GM21576 (cell line): ENCODE data around the gene FILIP1.
"Not testable (repeated sequence)": the region's sequence is repeated elsewhere in the genome, so short reads cannot be mapped to it uniquely, and the experiment has no call there.

ENCODE experiments used
- ATAC-seq: cut with Tn5 transposase; IDR thresholded peaks from one replicate; pipeline ENCODE4 v1.9.1; 2021; ENCODE audit warnings: mild to moderate bottlenecking, moderate library complexity; ENCODE audit not compliant: unreplicated experiment

FILIP1 gene

DNA sequence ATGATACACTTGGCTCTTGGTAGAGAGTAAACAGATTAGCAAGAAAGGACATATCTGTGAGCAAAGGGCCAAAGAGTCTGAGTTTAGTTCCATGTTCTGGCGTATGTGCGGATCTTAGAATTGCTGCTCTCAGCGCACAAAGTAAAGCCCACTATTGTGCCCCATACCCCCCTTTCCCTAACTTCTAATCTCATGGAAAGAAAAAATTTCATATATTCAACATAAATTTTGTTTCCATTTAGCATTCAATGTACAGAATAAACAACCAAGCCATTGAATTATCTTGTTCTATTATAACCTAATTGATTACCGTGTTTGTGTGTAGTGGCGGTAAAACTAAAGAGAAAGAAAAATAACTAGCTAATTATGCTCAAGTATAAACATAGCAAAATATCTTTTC is 30.5 kb downstream of the FILIP1 start:
- ATAC-seq, result no peak

DNA sequence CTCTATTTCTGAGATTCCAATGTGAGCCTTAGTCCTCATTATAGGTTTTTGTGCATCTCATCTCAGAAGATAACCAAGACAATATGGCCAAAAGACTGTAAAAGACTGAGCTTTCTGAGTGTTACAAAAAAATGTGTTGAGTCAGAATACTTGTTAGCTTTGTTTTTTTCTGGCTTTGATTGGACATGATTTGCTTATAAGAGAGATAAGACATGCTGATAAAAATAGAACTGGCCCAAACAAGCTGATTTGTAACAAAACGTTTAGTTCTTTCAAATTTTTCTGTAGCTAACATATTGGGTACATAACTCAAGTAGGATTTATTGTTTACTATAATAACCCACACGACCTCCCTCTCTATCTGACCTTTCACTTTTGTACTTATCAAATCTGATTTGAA is 32.9 kb downstream of the FILIP1 start:
- ATAC-seq, result no peak

DNA sequence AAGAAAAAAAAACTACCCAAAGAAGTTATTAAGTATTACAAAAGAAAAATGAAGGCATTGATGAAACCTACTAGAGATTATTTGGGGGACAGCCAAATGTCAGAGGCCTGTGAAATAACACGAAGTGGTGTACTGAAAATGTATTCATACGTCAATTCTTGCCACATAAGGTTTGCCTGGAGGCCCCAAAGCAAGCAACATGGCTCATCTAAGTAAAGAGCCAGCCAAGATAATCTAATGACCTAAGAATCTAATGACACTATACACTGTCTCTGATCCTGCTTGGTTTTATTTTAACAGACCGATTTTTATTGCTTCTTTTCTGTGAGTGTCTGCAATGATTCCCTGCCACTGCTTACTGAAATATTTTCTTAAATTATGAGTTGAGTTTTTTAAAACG is 34.7 kb downstream of the FILIP1 start:
- no peak for ATAC-seq

DNA sequence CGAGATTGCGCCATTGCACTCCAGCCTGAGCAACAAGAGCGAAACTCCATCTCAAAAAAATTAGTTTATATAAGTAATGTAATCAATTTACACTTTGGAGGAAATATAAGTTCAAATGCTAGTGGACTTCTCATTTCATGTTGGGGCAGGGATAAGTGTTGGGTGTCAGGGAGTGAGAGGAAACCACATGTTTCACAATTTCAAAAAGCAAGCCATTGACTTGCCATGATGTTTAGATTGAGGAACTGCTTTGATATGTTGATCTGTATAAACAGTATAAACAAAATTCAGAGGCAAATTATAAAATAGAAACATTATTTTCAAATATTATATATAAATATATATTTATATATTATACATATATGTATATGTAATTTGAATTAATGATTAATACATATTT is 42.7 kb downstream of the FILIP1 start:
- ATAC-seq, result no peak

DNA sequence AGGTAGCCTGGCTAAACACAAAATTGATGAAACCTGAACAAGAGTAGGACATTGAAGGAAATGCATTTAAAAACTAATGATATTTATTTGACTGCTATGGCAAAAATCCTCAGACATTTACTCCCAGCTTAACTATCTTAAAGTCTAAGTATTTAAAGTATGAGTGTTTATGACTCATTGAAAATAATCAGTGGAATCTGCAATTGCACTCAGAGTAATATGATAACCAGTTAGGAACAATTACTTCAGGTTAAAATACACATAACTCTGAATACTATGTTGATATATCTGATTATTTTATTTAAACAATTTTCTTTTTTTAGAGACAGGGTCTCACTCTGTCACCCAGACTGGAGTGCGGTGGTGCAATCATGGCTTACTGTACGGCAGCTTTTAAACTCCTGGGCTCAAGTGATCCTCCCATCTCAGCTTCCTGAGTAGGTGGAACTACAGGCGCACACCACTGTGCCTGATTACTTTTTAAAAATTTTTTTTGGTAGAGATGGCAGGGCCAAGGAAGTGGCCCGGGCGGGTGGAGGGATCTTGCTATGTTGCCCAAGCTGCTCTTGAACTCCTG is 43.9 kb downstream of the FILIP1 start:
- ATAC-seq, result no peak

DNA sequence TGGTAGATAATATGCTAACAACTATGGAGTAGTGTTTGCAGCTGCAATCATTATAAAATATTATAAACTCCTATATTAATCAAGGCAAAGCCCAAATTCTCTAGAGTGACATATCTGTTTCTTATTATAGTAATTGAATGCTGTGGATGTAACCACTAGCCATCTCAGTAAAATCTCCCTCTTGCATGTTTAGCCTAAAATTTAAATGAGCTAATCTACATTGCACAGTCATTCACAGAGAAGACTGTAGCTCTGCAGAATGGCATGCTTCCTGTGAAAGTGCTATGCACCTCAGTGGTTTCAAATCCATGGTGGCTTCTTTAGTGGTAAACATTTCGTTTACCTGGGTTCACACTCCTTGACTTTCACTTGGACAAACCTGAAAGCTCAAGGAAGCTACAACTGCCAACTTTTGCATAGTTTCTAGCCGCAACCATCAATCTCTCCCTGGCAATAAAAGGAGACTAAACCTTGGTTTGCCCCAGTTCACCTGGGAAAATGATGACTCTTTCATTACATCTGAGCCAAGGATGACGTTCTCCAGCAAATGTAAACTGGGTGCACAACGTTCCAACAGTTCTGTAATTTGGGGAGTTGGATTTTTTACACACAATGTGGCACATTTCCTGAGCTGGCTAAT is 47.2 kb downstream of the FILIP1 start:
- no peak for ATAC-seq

DNA sequence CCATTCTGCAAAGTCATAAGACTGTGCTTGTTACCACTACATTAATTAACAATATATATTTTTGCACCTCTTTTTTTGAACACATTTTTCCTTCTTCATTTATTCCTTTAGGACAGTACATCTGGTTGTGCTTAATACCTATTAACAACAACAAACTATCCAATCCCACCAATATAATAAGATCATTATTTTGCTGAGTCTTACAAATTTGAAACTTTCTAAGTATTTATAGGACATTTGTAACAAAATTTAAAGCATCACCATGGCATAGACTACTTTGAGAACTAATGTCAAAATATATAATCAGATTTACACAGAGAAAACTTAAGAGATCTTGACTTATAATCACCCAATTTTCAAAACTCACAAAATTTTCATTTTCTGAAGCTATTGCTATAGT is 47.9 kb downstream of the FILIP1 start:
- ATAC-seq, result no peak

DNA sequence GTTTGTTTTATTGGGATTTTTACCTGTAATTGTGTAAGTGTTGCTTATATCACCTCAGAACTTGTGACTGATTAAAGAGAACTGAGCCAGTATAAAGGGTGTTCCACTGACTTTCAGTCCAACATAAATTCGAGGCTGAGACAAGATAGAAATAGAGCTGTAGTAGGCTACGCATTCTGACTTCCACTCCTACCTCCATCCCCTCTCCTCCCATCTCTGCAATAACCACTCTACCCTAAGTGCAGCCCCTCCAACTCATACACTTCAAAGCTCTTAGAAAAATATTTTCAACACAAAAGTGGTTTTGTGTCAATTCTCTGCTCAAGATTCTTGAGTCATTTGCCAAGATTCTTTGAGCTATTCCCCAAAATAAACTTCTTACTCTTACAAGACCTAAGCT is 48.7 kb downstream of the FILIP1 start:
- no peak for ATAC-seq

DNA sequence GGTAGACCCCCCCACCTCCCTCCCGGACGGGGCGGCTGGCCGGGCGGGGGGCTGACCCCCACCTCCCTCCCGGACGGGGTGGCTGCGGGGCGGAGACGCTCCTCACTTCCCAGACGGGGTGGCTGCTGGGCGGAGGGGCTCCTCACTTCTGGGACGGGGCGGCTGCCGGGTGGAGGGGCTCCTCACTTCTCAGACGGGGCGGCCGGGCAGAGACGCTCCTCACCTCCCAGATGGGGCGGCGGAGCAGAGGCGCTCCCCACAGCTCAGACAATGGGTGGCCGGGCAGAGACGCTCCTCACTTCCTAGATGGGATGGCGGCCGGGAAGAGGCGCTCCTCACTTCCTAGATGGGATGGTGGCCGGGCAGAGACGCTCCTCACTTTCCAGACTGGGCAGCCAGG is 51.7 kb downstream of the FILIP1 start:
- not testable (repeated sequence) for ATAC-seq

DNA sequence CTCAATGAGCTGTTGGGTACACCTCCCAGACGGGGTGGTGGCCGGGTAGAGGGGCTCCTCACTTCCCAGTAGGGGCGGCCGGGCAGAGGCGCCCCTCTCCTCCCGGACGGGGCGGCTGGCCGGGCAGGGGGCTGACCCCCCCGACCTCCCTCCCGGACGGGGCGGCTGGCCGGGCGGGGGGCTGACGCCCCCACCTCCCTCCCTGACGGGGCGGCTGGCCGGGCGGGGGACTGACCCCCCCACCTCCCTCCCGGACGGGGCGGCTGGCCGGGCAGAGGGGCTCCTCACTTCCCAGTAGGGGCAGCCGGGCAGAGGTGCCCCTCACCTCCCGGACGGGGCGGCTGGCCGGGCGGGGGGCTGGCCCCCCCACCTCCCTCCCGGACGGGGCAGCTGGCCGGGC is 52.1 kb downstream of the FILIP1 start:
- ATAC-seq, result not testable (repeated sequence)

DNA sequence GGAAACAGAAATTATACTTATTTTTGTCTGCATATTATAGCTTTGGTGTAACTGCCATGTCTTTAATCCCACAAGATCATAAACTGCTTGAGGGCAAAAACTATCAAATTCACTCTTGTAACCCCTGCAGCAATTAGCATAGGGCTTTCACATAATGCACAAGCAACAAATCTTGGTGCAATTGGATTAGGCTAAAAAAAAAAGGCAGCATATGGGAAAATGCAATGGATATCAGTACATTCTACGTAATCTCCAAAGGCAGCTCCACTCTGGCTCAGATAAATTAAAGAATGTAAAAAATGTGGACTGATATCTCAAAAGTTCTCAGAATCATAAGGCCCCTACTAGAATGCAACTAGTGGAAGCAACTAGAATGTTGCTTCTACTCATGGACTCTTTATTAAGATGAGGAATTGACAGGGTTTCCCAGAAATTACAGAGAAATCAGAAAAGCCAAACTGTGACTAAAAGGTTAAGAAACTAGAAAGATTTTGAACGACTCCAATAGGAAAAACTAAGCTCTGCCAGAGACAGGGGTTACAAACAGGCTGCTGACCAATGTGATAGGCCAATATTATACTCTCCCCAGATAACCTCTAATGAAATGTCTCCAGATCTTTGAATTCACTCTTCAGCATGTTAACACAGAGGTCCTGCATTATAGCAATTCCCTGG is 55.0 kb downstream of the FILIP1 start:
- ATAC-seq, result no peak

DNA sequence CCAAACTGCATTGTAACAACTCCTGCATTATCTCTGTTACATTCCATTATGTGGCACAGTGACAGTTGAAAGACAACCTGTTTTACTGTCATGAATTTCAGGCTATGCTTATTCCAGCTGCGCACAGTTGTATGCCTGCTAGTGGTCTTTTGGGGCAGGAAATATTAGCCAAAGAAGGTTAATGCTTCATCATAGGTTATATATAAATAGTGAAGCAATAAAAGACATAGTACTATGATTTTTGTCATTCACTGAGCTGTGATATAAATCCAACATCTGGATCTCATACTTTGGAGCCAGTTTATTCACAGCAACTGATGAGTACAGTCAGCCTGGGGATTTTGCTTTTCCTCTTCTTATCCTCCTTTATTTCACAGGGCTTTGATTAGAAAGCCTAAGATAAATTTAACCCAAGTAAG is 55.6 kb downstream of the FILIP1 start:
- no peak for ATAC-seq

DNA sequence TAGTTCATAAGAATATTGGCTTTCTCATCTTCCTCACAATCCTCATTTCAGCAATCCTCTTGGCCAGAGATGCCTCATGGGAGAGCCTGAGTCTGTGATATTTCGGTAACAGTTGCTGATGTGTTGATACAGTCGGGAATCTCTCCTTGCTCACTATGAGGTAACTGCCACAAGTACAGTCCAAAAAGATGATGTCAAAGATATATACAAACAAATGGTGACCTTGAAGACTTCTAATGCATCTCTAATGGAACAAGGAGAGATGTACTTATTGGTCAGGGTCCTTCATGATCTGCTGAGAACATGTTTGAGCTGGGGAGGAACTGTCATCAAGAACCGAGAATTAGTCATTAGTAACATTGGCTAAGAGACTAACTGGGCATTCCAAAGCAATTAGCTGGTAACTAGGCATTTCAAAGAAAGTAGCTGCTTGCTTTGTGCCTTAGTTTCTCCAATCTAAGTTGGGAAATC is 56.1 kb downstream of the FILIP1 start:
- ATAC-seq, result no peak

DNA sequence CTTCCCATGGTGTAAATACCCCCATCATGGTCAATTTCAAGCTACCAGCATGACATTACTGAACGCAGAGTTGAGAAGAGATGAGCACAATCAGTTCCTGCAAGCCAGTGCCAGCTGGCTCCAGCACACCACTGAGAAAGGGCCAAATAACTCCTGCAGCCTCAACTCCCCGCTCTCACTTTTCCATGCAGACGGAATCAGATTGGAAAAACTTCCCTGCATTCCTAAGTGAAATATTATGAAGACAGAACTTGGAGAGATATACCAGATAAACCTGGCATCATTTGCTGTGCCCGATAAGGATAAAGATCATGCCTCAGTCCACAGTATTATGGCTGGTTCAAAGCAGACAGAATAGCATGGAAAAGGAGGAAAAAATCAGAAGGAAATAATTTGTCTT is 56.7 kb downstream of the FILIP1 start:
- no peak for ATAC-seq

DNA sequence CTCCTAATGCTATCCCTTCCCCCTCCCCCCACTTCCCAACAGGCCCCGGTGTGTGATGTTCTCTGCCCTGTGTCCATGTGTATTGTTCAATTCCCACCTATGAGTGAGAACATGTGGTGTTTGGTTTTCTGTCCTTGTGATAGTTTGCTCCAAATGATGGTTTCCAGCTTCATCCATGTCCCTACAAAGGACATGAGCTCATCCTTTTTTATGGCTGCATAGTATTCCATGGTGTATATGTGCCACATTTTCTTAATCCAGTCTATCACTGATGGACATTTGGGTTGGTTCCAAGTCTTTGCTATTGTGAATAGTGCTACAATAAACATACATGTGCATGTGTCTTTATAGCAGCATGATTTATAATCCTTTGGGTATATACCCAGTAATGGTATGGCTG is 60.8 kb downstream of the FILIP1 start:
- not testable (repeated sequence) for ATAC-seq

DNA sequence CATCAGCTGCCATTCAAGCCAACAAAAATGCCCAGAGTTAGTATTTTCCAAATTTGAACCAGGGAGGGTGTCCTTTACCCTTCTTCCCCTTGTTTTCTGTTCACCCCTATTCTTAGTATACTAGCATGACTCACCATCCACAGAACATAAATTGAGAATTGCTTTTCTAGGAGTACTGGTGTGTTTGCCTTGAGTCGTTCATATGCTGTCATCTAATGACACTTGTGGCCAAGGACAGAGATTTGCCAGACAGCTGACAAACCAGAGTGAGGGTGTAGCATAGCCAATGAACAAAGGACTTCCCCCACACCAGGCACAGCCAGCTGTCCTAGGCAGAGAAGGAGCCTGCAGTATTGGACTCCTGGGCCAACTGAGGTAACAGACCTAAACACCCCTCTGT is 62.2 kb downstream of the FILIP1 start:
- no peak for ATAC-seq

DNA sequence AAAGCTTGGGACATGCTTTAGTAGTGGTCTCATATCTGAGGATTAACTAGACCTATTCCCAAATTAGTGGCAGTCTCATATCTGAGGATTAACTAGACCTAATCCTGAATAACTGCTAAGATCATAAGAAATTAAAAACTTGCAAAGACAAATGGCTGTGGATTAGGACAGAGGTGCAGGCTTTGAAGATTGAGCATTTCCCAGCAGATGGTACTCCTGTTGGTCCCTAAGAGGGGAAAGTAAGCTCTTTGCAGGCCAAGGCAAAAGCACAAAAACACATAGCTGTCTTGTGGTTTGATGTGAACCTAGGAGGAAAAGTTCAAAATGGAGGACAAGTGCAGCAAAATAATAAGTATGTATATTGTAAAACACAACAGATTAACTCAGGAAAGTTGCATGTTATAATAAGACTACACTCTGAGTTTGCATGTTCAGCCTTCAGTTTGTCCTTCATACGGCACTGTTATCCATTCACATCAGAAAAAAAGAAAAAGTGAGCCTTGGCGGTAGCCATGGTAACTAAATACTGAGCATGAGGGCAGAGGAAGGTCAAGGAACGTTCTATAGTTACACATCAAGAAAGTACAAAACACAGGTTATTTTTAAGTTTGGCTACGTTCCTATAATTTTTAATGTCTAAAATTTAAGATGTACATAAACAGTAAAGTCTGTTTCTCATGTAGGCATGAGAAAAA is 62.8 kb downstream of the FILIP1 start:
- no peak for ATAC-seq

DNA sequence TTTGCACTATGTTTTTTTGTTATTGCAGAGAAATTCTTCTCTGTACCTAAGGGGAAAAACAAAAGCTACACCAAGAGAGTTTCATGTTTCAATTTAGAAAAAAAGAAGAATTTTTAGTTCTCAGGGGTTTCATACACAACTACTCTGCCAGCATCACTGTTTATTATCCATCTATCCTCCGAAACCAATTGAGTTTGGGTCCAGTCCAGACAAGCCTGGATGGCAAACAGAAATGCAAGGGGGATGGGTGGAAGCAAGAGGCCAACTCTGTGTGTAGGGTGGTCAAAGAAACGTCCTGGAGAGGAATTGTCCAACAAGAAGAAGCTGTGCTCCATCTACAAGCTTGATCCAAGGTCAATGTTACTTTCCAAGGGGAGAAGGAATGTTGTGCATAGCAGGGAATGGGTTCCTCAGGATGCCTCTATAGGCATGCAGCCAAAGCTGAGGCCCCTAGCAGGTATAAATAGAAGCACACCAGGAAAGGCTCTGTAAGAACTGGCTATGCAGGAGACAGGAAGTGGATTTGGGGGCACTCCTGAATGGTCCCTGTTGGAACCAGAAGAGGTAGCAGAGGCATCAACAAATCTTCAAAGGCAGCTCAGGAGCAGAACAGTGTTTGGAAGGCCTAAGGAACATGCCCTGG is 64.4 kb downstream of the FILIP1 start:
- ATAC-seq, result no peak

DNA sequence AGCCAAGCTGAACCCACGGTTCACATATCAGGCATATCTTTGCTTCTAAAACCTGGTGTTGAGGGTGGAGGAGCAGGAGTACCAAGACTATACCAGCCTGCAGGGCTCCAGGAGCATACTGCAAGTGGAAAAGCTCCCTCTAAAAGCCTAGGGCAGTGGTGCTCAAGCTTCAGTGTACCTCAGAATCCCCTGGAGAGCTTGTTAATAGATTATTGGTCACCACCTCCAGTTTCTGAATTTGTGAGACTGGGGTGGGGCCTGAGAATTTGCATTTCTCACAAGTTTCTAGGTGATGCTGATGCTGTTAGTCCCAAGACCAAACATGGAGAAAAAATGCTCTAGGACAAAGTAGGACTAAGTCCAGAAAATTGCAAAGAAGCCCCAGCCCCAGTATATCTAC is 65.4 kb downstream of the FILIP1 start:
- no peak for ATAC-seq

DNA sequence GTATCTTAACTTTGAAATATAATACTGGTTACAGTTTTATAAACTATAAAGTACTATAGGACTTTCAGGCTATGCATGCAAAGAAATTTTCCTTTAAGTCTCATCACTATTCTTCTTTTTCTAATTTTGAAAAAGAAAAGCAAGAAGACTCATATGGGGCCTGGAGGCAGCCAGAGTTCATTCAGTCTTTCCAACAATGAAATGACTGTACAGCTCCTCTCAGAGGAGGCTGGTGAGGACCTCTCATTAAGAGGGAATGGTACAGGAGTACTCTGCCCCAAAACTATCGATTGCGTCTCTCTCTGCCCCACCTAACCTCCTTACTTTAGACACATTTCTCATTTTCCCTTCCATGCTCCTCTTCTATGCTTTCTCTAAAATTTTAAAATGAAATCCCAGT is 66.3 kb downstream of the FILIP1 start:
- ATAC-seq, result no peak
